ENCODE measurements around the gene OR10P1.

Gene OR10P1

GRCh38 chr12:55666508-55666907, 29.8 kb downstream of the OR10P1 start:
- no peak for TF ChIP-seq CTCF (IDR thresholded peaks at IDR 0.05; ENCODE audit: extremely low read depth, insufficient read depth, missing control alignments)
- no peak for DNase-seq (ENCODE audit: low spot score)
- in situ Hi-C loops (cut with MboI; ENCODE audit: low pct_unique_long_range_greater_than_20kb, low sequenced_read_pairs, unreplicated experiment), result no loop called here

- in situ Hi-C loops (cut with MboI; ENCODE audit: low pct_unique_long_range_greater_than_20kb, low sequenced_read_pairs, unreplicated experiment), result no loop called here
- DNase-seq (ENCODE audit: low spot score), result no peak
- no peak for TF ChIP-seq CTCF (IDR thresholded peaks at IDR 0.05; ENCODE audit: extremely low read depth, insufficient read depth, missing control alignments)
These were observed 33.6 kb downstream of the OR10P1 start for GRCh38 chr12:55670276-55670675.

GRCh38 chr12:55671746-55672145, 35.1 kb downstream of the OR10P1 start:
- TF ChIP-seq CTCF (IDR thresholded peaks at IDR 0.05; ENCODE audit: extremely low read depth, insufficient read depth, missing control alignments), result no peak
- no peak for DNase-seq (ENCODE audit: low spot score)
- in situ Hi-C loops (cut with MboI; ENCODE audit: low pct_unique_long_range_greater_than_20kb, low sequenced_read_pairs, unreplicated experiment), result no loop called here

DNA sequence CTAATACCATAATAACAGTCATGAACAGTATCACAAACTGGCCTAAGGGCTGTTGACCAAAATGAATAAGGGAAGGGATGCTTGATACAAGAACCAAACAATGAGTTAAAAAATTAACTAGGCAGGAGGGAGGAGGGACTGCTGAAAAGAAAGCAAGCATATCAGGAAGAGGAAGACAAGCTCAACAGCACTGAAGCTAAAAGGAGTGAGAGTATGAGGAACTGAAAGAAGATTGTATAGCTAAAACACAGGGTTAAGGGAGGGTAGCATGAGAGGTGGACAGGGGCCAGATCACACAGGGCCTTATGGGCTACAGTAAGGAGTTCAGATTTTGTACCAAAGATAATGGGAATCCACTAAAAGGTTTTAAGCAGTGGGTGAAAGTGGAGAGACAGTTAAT, 36.9 kb downstream of the OR10P1 start:
- in situ Hi-C loops (cut with MboI; ENCODE audit: low pct_unique_long_range_greater_than_20kb, low sequenced_read_pairs, unreplicated experiment), result no loop called here
- TF ChIP-seq CTCF (IDR thresholded peaks at IDR 0.05; ENCODE audit: extremely low read depth, insufficient read depth, missing control alignments), result no peak
- DNase-seq (ENCODE audit: low spot score), result peak; percentile 61

GRCh38 chr12:55675666-55676065, 39.0 kb downstream of the OR10P1 start:
- DNase-seq (ENCODE audit: low spot score), result no peak
- in situ Hi-C loops (cut with MboI; ENCODE audit: low pct_unique_long_range_greater_than_20kb, low sequenced_read_pairs, unreplicated experiment), result no loop called here
- TF ChIP-seq CTCF (IDR thresholded peaks at IDR 0.05; ENCODE audit: extremely low read depth, insufficient read depth, missing control alignments), result no peak

DNA sequence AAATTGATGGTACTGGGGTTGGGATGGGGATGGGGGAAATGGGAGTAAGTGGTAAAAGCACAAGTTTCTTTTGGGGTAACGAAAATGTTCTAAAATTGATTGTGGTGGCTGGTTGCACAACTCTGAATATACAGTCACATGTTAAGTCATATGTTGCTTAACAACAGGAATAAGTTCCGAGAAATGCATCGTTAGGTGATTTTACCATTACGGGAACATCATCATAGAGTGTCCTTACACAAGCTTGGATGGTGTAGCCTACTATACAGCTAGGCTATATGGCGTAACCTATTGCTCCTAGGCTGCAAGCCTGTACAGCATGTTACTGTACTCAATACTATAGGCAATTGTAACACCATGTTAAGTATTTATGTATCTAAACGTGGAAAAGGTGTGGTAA, 40.0 kb downstream of the OR10P1 start:
- no peak for TF ChIP-seq CTCF (IDR thresholded peaks at IDR 0.05; ENCODE audit: extremely low read depth, insufficient read depth, missing control alignments)
- no peak for DNase-seq (ENCODE audit: low spot score)
- in situ Hi-C loops (cut with MboI; ENCODE audit: low pct_unique_long_range_greater_than_20kb, low sequenced_read_pairs, unreplicated experiment), result no loop called here

- DNase-seq (ENCODE audit: low spot score), result no peak
- no peak for TF ChIP-seq CTCF (IDR thresholded peaks at IDR 0.05; ENCODE audit: extremely low read depth, insufficient read depth, missing control alignments)
- in situ Hi-C loops (cut with MboI; ENCODE audit: low pct_unique_long_range_greater_than_20kb, low sequenced_read_pairs, unreplicated experiment), result no loop called here
These were observed 43.0 kb downstream of the OR10P1 start for GRCh38 chr12:55679691-55680090.

All from GM13977 (cell line).